Hematopoietic multipotent progenitor cell treated with erythropoietin and hydrocortisone succinate and interleukin-3 and kit ligand, for 4 days (in vitro differentiated cells): Measurements from ENCODE around the gene LRCH1.

ENCODE experiments used
- DNase-seq: peaks from one replicate; pipeline ENCODE4 v3.0.0-alpha.2; 2015

The LRCH1 gene

DNA sequence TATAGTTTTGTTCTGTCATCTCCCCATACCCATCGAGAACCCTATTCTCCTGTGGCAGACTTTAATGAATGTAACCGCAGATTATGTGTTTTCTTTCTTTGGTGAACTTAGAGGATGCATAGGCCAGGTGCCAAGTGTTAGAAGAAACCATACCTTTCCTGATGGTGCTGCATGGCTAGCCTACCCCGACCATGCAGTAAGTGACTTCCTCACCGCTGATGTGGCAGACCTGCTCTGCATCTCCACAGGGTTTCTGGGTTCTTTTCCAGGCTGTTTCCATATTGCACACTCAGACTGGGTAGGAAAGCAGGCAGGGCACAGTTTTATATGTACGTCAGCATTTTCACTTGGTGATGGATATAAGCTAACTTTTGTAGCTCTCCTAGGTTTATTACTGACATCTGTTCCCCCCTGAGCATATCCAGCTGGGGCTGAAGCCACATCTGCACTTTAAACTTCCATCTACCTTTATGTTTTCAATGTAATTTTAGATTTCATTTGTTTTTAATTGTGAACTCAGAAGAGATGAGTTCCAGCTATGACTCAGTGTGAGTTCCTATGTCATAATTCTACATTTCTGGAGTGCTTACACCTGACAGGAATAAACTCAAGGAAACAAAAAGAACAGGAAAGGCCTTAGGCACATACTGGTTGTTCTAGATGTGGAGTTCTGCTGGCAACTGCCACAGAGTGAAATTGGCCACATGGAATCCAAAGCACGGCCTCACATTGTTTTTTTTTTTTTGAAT is 42.3 kb downstream of the LRCH1 start:
- peak; percentile 25 for DNase-seq

GRCh38 chr13:46595885-46596275 is 42.9 kb downstream of the LRCH1 start:
- DNase-seq: peak; percentile 73

GRCh38 chr13:46596466-46596865 is 43.5 kb downstream of the LRCH1 start:
- no peak for DNase-seq

DNA sequence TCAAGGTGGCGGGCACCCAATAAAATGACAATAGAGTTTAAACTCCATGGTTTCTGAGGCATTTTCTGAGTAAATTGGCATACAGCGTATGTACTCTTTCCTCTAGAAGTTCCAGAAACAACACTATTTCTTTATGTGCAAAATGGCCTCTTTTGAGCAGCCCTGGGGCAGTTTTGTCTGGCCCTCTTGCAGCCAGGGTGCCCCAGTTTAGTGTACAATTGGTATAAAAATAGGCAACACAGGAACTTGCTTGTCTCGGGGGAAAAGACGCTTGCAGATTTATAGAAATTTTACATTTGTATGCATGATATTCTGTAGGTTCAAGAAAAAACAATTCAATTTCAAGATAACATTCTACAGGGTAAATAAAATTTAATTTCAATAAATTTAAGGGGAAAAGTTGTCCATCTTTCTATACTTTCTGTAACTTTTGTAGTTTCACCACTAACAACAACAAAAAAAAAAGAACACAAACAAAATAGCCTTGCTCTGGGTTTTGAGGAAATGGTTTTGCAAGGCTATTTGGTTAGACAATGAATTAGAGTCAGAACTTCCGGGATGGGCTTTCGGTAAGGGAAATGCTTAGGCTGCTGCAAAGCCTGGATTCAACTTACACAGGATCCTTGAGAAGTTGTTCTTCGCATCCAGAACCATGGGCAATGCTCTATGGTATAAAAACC is 45.3 kb downstream of the LRCH1 start:
- peak; percentile 77 for DNase-seq

DNA sequence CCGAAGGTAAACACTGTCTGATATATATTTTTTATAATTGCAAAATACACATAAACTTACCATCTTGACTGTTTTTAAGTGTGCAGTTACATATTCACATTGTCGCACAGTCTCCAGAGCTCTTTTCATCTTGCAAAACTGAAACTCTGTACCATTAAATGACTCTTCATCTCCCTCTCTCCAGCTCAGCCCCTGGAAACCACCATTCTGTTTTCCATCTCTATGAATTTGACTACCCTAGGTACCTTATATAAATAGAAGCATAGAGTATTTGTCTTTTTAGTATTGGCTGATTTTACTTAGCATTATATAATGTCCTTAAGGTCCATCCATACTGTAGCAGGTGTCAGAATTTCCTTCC is 45.8 kb downstream of the LRCH1 start:
- no peak for DNase-seq

DNA sequence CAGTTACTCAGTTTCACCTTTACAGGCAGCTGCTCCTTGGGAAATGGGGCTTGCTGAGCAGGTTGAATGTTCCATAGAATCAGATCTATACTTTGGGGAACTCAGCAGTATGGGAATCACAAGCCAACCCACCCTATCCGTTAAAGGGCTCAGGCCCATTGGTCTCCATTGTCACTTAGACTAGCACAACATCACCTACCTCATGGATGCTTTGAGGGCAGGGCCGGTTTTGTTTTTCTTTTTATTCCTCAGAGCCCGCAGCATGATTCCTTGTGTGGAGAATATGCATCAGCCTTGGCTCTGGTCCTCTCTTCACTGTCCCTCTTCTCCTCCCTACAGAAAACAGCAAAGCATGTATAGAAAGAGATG is 48.0 kb downstream of the LRCH1 start:
- DNase-seq: no peak

- DNase-seq: no peak
These were observed 49.6 kb downstream of the LRCH1 start for GRCh38 chr13:46602531-46602930.

- DNase-seq: peak; percentile 59
These were observed 50.2 kb downstream of the LRCH1 start for GRCh38 chr13:46603165-46603603.

GRCh38 chr13:46604226-46604990 is 51.4 kb downstream of the LRCH1 start:
- DNase-seq: peak; percentile 29

DNA sequence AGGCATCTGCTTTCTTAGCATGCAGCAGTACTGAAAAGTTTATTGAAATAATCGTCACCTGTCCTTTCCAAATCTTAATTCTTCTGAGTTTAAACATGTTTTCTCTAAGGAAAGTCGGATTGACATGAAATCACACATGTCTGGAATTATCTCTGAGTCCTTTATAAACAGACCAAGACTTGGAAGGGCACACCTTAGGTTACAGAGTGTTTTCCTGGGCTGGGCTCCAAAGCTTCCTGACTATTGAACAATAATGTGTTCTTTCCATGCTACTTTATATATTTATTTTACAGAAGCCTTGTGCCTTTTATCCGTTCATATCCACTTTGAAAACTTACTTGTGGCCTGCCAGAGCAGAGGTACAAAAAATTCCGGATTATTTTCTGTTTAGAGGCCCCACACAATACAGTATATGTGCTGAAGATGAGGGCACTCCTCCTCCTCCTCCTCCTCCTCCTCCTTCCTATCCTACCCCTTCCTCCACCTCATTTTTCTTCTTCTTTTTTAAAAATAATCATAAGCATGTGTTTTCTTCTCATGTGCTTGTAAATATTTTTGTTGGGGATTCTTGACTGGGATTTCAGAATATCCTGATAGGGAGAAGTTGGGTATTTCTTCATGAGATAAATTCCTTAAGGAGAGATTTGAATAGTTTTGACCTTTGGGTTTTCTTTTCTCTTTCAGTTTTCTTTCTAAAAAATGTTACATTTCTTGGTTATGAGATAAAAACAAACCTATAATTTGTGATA is 52.3 kb downstream of the LRCH1 start:
- DNase-seq: no peak

DNA sequence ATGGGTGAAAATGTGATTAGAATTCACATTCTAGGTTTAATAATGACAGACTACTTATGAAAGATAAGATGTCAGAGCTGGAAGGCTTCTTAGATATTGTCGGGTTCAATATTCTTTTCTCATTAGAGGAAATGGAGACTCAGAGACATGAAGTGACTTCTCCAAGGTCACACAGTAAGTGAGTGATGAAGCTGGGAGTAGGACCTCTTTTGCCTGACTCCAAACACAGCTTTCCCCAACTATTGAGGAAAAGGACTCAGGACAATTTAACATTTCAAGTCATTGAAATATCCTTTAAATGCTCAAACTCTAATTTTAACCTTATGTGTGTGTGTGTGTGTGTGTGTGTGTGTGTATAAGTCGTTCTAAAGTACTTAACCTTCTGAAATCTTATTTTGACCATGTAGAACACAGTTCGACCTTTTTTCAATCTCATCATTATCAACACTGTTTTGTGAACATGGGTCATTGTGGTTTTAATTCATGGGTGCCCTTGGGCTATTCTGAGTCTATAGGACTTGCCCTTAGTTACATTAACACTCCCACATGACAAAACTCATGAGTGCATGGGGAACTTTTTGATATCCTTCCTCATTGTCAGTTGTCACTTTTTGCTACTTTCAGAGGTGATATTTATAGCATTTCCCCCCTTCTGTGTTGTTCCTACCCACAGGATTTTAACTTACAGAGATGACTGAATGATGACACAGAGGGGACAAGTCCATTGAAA is 53.0 kb downstream of the LRCH1 start:
- peak; percentile 48 for DNase-seq

- DNase-seq: peak; percentile 59
These were observed 54.0 kb downstream of the LRCH1 start for GRCh38 chr13:46606970-46607369.

GRCh38 chr13:46607768-46608564 is 55.0 kb downstream of the LRCH1 start:
- DNase-seq: no peak

DNA sequence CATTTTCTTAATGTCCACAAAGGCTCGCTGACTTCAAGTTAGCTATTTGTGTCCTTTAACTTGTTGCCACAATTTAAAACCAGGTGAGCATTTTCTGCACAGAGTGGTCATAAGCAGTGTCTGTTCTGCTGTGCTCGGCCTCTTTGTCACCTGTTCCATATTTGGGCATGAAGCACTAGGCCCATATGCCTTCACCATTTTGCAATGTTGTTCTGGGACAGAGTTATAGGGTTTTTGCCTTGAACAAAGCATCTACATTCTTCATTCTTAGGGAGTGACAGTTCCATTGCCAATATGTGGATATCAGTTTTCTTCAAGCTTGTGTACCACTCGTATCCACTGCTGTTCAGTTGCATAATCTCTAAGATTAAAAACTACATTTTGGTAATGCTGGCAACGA is 56.1 kb downstream of the LRCH1 start:
- no peak for DNase-seq

GRCh38 chr13:46609726-46610125 is 56.8 kb downstream of the LRCH1 start:
- no peak for DNase-seq

DNA sequence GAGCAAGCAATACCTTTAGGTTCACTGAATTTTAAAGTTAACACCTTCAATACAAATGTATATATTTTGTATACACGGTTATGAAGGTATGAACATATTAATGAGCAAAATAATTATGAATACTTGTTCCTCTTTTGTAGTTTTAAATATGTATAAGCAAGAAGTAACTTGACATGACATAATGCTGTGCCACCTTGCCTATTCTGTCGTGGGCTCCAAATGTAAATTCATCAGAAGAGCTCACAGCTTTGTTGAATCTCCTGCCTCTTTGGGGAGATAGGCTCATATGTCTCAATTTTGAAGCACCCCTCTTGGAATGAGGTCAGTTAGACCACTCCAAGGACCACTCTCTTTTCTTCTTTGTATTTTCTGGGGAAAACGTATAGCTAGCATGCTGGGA is 59.3 kb downstream of the LRCH1 start:
- no peak for DNase-seq

DNA sequence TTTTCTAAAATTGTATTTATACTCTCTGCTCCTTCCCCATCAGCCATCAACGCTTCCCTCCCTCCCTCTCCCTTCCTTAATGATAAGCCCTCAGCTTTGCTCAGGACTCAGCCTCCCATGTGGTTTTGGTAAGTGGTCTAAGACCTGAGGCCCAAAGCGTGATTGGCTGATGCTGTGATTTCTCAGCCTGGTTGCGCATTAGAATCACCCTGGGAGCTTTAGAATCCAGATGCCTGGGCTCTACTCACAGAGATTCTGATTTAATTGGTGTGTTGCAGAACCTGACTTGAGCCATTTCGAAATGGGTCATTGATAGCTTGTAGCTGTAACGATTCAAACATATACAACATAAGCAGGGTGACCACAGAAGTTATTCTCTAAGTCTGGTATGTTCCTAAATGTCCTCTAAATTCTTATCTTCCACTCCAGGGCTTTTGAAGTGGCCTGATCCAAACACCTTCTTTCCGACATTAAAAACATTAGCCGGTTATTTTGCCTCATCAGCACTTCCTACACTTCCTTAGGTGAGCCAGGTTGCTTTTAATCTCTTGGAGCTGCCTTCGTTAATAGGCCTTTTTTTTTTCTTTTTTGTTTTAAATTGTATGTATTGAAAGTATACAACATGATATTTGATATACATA is 60.6 kb downstream of the LRCH1 start:
- no peak for DNase-seq

- DNase-seq: no peak
These were observed 61.6 kb downstream of the LRCH1 start for GRCh38 chr13:46614582-46614981.

DNA sequence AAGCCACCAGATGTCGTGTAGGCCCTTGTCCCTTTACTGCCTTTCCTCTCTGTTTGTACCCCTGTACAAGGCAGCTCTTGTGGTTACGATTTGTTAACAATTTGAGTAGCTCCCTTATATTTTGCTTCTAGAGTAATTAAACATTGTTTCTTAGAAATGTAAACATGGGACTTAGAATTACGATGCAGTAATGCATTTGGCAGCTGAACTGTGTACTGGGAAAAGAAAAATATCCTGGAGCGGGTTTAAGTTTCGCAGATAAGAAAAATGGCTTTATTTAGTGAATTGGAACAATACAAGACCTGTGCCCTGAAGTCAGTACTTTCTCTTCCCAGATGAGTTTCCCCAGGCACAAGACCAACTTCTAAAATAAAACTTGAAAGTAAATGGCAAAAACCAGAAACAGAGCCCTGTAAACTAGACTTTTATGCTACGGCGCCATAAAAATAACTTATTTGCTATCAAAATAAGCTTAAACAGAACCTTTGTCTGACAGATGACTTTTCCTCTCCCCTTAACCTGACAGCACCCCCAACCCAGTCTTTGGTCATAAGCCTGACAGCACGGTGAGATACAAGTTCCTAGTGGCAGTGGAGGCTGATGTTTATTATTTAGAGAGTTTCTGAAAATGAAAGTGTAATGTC is 63.0 kb downstream of the LRCH1 start:
- DNase-seq: no peak

DNA sequence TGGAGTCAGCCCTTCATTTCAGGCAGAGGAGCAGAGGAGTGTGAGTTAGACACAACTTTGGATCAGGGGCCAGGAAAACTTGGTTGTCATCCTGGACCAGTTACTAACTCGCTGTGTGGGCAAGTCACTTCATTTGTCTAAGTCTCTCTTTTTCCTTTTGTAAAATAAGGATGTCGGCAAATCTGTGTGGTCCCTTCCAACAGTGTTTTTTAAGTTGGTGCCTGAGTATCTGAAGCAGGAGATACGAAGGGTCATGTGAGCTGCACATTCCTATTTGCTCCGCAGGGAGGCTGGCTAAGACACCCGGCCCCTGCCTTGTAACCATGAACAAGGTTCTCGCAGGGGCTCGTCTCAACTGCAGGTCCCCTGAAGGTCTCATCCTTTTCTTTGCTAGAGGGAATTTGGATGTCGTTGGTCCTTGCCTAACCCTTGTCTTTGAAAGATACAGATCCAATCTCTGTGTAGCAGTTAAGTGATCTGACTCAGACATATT is 64.3 kb downstream of the LRCH1 start:
- no peak for DNase-seq
